ENCODE data around the gene PMF1. TPM values are rescaled to one million over a fixed set of nuclear protein-coding genes. Genes with fewer than 3 reads are reported as not detected.
"Not testable (repeated sequence)": the region's sequence is repeated elsewhere in the genome, so short reads cannot be mapped to it uniquely, and the experiment has no call there.

Gene PMF1
- total RNA-seq, 1 donor from 2014 or later: 57.0 TPM

GRCh38 chr1:156214024-156214748 lies 1.4 kb downstream of the PMF1 start:
- Mint-ChIP-seq H3K27me3 (ENCODE audit: unreplicated experiment) (no peaks in the 10 kb centered on the region), H3K4me1 (ENCODE audit: unreplicated experiment) (peaks cover 19% of the 10 kb centered on the region), H3K36me3 (ENCODE audit: unreplicated experiment) (peaks cover 8% of the 10 kb centered on the region), H3K9me3 (ENCODE audit: unreplicated experiment) (no peaks in the 10 kb centered on the region), H3K27ac (ENCODE audit: unreplicated experiment) (peak overlapping the region; percentile 81), H3K4me3 (ENCODE audit: unreplicated experiment) (peak overlapping the region; percentile 70)
- no peak for DNase-seq (ENCODE audit: extremely low spot score, unreplicated experiment)
- TF ChIP-seq, protein P1, sequence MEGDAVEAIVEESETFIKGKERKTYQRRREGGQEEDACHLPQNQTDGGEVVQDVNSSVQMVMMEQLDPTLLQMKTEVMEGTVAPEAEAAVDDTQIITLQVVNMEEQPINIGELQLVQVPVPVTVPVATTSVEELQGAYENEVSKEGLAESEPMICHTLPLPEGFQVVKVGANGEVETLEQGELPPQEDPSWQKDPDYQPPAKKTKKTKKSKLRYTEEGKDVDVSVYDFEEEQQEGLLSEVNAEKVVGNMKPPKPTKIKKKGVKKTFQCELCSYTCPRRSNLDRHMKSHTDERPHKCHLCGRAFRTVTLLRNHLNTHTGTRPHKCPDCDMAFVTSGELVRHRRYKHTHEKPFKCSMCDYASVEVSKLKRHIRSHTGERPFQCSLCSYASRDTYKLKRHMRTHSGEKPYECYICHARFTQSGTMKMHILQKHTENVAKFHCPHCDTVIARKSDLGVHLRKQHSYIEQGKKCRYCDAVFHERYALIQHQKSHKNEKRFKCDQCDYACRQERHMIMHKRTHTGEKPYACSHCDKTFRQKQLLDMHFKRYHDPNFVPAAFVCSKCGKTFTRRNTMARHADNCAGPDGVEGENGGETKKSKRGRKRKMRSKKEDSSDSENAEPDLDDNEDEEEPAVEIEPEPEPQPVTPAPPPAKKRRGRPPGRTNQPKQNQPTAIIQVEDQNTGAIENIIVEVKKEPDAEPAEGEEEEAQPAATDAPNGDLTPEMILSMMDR (IDR thresholded peaks at IDR 0.05): no peak

DNA sequence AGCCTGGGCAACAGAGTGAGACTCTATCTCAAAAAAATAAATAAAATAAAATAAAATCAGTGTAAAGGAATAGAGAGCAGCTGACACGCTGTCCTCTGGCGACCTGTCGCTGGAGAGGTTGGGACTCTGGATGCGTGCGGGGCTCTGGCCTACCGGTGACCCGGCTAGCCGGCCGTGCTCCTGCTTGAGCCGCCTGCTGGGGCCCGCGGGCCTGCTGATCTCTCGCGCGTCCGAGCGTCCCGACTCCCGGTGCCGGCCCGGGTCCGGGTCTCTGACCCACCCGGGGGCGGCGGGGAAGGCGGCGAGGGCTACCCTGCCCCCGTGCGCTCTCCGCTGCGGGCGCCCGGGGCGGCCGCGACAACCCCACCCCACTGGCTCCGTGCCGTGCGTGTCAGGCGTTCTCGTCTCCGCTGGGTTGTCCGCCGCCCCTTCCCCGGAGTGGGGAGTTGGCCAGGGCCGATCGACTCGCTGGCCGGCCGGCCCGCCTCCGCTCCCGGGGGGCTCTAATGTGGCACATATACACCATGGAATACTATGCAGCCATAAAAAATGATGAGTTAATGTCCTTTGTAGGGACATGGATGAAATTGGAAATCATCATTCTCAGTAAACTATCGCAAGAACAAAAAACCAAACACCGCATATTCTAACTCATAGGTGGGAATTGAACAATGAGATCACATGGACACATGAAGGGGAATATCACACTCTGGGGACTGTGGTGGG lies 3.7 kb downstream of the PMF1 start:
- not testable (repeated sequence) for H3K4me3 Mint-ChIP-seq (ENCODE audit: unreplicated experiment); DNase-seq (ENCODE audit: extremely low spot score, unreplicated experiment); H3K27ac Mint-ChIP-seq (ENCODE audit: unreplicated experiment); H3K27me3 Mint-ChIP-seq (ENCODE audit: unreplicated experiment); H3K9me3 Mint-ChIP-seq (ENCODE audit: unreplicated experiment)
- Mint-ChIP-seq H3K4me1 (ENCODE audit: unreplicated experiment) (peaks cover 19% of the 10 kb centered on the region), H3K36me3 (ENCODE audit: unreplicated experiment) (peaks cover 10% of the 10 kb centered on the region)

DNA sequence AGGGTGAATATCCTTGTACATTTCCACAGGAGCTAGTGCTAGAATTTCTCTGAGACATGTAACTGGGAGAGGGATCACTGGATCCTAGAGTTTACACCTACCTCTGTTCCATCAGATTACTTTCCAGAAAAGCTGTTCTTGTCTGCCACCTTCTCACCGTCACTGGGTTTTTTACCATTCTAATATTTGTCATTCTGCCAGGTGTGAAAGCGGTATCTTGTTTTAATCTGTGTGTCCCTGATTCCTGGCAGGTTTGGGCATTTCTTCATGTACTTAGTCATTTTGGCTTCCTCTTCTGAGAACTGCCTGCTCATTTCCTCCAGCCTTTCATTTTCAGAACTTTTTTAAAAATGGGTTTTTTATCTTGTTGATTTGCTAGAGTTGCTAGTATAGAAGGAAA lies 5.1 kb downstream of the PMF1 start:
- no peak for DNase-seq (ENCODE audit: extremely low spot score, unreplicated experiment)
- Mint-ChIP-seq H3K4me3 (ENCODE audit: unreplicated experiment) (no peak overlapping the region), H3K27ac (ENCODE audit: unreplicated experiment) (no peak overlapping the region), H3K36me3 (ENCODE audit: unreplicated experiment) (peaks cover 17% of the 10 kb centered on the region), H3K27me3 (ENCODE audit: unreplicated experiment) (no peaks in the 10 kb centered on the region), H3K9me3 (ENCODE audit: unreplicated experiment) (no peaks in the 10 kb centered on the region), H3K4me1 (ENCODE audit: unreplicated experiment) (peaks cover 15% of the 10 kb centered on the region)
- TF ChIP-seq, protein P1 (IDR thresholded peaks at IDR 0.05): no peak

- H3K9me3 Mint-ChIP-seq (ENCODE audit: unreplicated experiment): no peaks in the 10 kb centered on the region
- no peak overlapping the region for H3K4me3 Mint-ChIP-seq (ENCODE audit: unreplicated experiment)
- no peak overlapping the region for H3K27ac Mint-ChIP-seq (ENCODE audit: unreplicated experiment)
- H3K27me3 Mint-ChIP-seq (ENCODE audit: unreplicated experiment): no peaks in the 10 kb centered on the region
- peaks cover 26% of the 10 kb centered on the region for H3K36me3 Mint-ChIP-seq (ENCODE audit: unreplicated experiment)
- no peak for DNase-seq (ENCODE audit: extremely low spot score, unreplicated experiment)
- peaks cover 5% of the 10 kb centered on the region for H3K4me1 Mint-ChIP-seq (ENCODE audit: unreplicated experiment)
- TF ChIP-seq, protein P1 (IDR thresholded peaks at IDR 0.05): no peak
Observed at GRCh38 chr1:156220226-156220625, 7.4 kb downstream of the PMF1 start.

DNA sequence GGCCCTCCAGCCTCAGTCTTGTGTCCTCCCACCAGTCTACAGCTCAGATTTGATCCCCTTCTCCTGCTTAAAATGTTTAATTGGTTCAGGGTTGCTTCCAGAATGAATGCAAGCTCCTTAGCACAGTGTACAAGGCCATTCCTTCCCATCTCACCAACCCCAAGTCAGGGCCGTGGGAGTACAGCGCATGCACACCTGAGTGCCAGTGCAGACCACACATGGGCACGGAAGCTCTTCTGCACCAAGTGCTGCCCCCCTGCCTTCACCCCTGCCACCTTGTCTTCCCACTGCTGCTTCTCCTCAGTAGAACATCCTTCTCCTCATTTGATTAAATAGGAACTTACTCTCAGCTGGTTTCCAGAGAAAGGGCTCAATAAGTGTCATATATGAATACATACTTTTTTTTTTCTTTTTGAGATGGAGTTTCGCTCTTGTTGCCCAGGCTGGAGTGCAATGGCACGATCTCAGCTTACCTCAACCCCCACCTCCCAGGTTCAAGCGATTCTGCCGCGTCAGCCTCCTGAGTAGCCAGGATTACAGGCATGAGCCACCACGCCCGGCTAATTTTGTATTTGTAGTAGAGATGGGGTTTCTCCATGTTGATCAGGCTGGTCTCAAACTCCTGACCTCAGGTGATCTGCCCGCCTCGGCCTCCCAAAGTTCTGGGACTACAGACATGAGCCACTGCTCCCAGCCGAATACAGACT lies 9.3 kb downstream of the PMF1 start:
- H3K9me3 Mint-ChIP-seq (ENCODE audit: unreplicated experiment): no peaks in the 10 kb centered on the region
- H3K27ac Mint-ChIP-seq (ENCODE audit: unreplicated experiment): peak overlapping the region; percentile 28
- DNase-seq (ENCODE audit: extremely low spot score, unreplicated experiment): no peak
- peaks cover 9% of the 10 kb centered on the region for H3K4me1 Mint-ChIP-seq (ENCODE audit: unreplicated experiment)
- no peaks in the 10 kb centered on the region for H3K27me3 Mint-ChIP-seq (ENCODE audit: unreplicated experiment)
- H3K4me3 Mint-ChIP-seq (ENCODE audit: unreplicated experiment): no peak overlapping the region
- H3K36me3 Mint-ChIP-seq (ENCODE audit: unreplicated experiment): peaks cover 32% of the 10 kb centered on the region
- TF ChIP-seq, protein P1 (IDR thresholded peaks at IDR 0.05): no peak

Measured in osteocyte (in vitro differentiated cells).